SK-N-SH (cell line): ENCODE data around the gene CDC45.

Experiments
- CHD2 ChIP-seq: fragments of 150-350 bp; IDR thresholded peaks from 2 replicates; pipeline ENCODE4 v1.6.1; 2018; ENCODE audit warnings: low read length; ENCODE audit not compliant: partially characterized antibody
- ELF1 ChIP-seq: IDR thresholded peaks from 2 replicates; pipeline ENCODE4 v1.4.0; 2012
- EP300 ChIP-seq, 2 experiments: IDR thresholded peaks; 2 replicates each; pipeline versions ENCODE4 v1.4.0 to v1.6.1; 2012; ENCODE audit warnings: borderline replicate concordance in 1 of 2, low read depth in 1 of 2, low read length in 1 of 2
- NFIC ChIP-seq: IDR thresholded peaks from 2 replicates; pipeline ENCODE4 v1.4.0; 2012; ENCODE audit warnings: borderline replicate concordance
- POLR2AphosphoS5 ChIP-seq: IDR thresholded peaks from 2 replicates; pipeline ENCODE4 v1.6.1; 2012; ENCODE audit warnings: low read depth, low read length
- RAD21 ChIP-seq: IDR thresholded peaks from 2 replicates; pipeline ENCODE4 v1.6.1; 2012; ENCODE audit warnings: mild to moderate bottlenecking, low read length
- SMC3 ChIP-seq: IDR thresholded peaks from 2 replicates; pipeline ENCODE4 v1.6.1; 2012; ENCODE audit warnings: low read depth, low read length, improper control_type of control experiment
- TEAD4 ChIP-seq: IDR thresholded peaks from 2 replicates; pipeline ENCODE4 v1.4.0; 2012; ENCODE audit warnings: mild to moderate bottlenecking, borderline replicate concordance; ENCODE audit not compliant: insufficient read depth
- YY1 ChIP-seq: IDR thresholded peaks from 2 replicates; pipeline ENCODE4 v1.4.0; 2012; ENCODE audit warnings: low read depth, mild to moderate bottlenecking
- TF ChIP-seq, protein P1 (sequence below): fragments of 200-600 bp; sonication (generic); IDR thresholded peaks from 2 replicates; pipeline ENCODE4 v1.6.1; 2017; ENCODE audit warnings: antibody characterized with exemption, mild to moderate bottlenecking, moderate library complexity
- TF ChIP-seq, protein P2 (sequence below): IDR thresholded peaks from 2 replicates; pipeline ENCODE4 v1.4.0; 2012; ENCODE audit warnings: low read depth
- TF ChIP-seq, protein P3 (sequence below): IDR thresholded peaks from 2 replicates; pipeline ENCODE4; 2012
- TF ChIP-seq, protein P4 (sequence below): IDR thresholded peaks from 2 replicates; pipeline ENCODE4 v1.4.0; 2012; ENCODE audit warnings: low read depth, borderline replicate concordance

DNA sequence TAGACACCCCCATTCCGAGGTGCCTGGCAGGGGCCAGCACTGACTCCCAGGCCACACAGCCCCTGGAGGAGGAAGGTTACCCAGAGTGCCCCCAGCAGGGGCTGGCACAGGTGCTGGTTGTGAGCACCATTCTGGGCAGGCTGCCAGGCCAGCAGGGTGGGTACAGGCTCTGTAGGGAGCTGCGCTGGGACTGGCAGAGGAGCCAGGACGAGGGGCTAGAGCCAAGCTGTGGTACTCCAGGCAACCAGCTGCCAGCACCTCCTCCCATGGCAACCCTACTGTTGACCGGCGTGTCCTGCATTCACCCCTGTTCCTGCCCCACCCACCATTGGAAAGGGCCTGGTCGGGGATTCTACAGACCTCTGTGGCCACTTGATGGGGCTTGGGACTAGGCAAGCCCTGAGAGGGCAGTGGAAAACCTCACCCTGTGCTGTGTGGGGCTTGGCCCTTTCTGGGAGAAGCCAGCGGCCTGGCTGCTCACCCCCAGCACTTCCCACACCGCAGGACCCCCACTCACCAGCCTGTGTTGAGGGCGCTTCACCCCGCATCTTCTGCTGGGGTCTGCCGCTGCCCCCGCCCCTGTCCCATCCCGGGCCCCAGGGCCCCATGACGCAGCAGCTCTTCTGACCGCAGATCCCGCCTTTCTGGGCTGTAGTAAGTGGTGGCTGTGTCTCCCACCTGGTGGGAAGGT lies 42.6 kb downstream of the CDC45 start:
- TF ChIP-seq, protein P1, sequence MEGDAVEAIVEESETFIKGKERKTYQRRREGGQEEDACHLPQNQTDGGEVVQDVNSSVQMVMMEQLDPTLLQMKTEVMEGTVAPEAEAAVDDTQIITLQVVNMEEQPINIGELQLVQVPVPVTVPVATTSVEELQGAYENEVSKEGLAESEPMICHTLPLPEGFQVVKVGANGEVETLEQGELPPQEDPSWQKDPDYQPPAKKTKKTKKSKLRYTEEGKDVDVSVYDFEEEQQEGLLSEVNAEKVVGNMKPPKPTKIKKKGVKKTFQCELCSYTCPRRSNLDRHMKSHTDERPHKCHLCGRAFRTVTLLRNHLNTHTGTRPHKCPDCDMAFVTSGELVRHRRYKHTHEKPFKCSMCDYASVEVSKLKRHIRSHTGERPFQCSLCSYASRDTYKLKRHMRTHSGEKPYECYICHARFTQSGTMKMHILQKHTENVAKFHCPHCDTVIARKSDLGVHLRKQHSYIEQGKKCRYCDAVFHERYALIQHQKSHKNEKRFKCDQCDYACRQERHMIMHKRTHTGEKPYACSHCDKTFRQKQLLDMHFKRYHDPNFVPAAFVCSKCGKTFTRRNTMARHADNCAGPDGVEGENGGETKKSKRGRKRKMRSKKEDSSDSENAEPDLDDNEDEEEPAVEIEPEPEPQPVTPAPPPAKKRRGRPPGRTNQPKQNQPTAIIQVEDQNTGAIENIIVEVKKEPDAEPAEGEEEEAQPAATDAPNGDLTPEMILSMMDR, result no peak
- TF ChIP-seq EP300 (IDR thresholded peaks at IDR 0.05; ENCODE audit: borderline replicate concordance in 1 of 2, low read depth in 1 of 2, low read length in 1 of 2) (no peak), CHD2 (no peak), ELF1 (no peak), SMC3 (no peak), TEAD4 (no peak), NFIC (no peak), YY1 (no peak), RAD21 (no peak), POLR2AphosphoS5 (no peak)
- TF ChIP-seq, protein P2, sequence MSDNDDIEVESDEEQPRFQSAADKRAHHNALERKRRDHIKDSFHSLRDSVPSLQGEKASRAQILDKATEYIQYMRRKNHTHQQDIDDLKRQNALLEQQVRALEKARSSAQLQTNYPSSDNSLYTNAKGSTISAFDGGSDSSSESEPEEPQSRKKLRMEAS, result no peak
- TF ChIP-seq, protein P3, sequence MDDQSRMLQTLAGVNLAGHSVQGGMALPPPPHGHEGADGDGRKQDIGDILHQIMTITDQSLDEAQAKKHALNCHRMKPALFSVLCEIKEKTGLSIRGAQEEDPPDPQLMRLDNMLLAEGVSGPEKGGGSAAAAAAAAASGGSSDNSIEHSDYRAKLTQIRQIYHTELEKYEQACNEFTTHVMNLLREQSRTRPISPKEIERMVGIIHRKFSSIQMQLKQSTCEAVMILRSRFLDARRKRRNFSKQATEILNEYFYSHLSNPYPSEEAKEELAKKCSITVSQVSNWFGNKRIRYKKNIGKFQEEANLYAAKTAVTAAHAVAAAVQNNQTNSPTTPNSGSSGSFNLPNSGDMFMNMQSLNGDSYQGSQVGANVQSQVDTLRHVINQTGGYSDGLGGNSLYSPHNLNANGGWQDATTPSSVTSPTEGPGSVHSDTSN, result no peak
- TF ChIP-seq, protein P4, sequence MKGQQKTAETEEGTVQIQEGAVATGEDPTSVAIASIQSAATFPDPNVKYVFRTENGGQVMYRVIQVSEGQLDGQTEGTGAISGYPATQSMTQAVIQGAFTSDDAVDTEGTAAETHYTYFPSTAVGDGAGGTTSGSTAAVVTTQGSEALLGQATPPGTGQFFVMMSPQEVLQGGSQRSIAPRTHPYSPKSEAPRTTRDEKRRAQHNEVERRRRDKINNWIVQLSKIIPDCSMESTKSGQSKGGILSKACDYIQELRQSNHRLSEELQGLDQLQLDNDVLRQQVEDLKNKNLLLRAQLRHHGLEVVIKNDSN, result no peak
